SH-SY5Y (cell line): ENCODE measurements around the gene PAM16.

Source experiments
- GATA2 ChIP-seq: IDR thresholded peaks from 2 replicates; pipeline ENCODE4 v1.6.1; 2011; ENCODE audit warnings: mild to moderate bottlenecking, low read depth, low read length
- GATA3 ChIP-seq: IDR thresholded peaks from 2 replicates; pipeline ENCODE4 v1.6.1; 2011; ENCODE audit warnings: low read depth, mild to moderate bottlenecking, low read length, moderate library complexity

DNA sequence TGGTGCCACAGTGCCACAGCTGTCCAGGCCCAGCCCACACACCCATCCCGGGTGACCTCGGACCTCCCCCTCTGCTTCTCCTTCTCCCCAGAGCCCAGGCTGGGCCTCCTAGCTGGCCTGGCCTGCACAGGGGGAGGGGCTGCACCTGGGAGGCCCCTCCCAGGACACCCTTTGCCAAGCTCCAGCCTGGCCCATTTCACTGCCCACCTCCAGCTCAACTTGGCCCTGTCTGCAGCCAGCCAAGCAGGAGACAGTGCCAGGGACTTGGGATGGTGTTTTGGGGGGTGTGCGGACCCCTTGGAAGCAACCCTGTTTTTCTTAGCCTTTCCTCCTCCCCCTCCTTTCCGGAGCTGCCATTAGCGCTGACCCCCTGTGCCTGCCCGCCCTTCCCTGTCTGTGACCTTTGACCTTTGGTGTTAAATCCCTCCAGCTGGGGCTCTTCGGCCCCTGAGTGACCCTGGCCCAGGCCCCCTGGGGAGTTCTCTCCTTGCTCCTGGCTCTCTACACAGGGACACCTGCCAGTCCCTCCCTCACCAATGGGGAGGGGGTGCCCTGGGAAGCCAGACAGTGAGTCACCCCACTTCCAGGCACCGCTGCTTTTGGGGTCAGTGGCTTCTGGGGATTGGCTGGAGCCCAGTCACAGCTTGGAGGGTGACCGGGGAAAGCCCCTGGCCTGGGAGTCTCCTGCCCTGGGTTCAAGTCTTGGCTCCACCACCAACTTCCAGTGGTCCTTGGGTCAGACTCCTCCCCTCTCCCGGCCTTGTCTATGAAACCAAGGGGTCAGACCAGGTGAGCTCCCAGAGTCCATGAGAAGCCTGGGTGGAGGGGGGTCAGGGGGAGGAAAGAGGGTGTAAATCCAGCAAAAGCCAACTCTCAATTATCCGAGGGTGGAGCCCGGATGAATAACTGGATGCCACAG lies 33.3 kb downstream of the PAM16 start:
- TF ChIP-seq GATA2 (no peak), GATA3 (no peak)
